A549 (cell line): ENCODE data around the gene GLS.

ENCODE experiments used
- CEBPB ChIP-seq, 2 experiments: fragments of >200 bp in 1 of 2; sonication (Bioruptor Twin) in 1 of 2; formaldehyde crosslinking in 1 of 2; IDR thresholded peaks; 2 replicates each; pipeline ENCODE4 v1.6.1; 2012 to 2016
- EP300 ChIP-seq, 2 experiments: fragments of >200 bp; sonication (Bioruptor Twin); formaldehyde crosslinking; IDR thresholded peaks; 2 replicates in 1 of 2; 3 replicates in 1 of 2; pipeline ENCODE4 v1.6.1; 2016 to 2017
- KDM1A ChIP-seq: fragments of 200-600 bp; sonication (generic); IDR thresholded peaks from 2 replicates; pipeline ENCODE4 v1.6.1; 2016; ENCODE audit warnings: low read depth, mild to moderate bottlenecking
- POLR2A ChIP-seq: IDR thresholded peaks from 2 replicates; pipeline ENCODE4 v1.6.1; 2012; ENCODE audit warnings: mild to moderate bottlenecking, low read length
- RCOR1 ChIP-seq: fragments of 150-350 bp; IDR thresholded peaks from 2 replicates; pipeline ENCODE4 v1.6.1; 2014; ENCODE audit warnings: antibody characterized with exemption, low read length, low read depth
- TF ChIP-seq, protein P1 (sequence below): fragments of >200 bp; sonication (Bioruptor Twin); formaldehyde crosslinking; IDR thresholded peaks from 3 replicates; pipeline ENCODE4 v1.5.1; 2016

DNA sequence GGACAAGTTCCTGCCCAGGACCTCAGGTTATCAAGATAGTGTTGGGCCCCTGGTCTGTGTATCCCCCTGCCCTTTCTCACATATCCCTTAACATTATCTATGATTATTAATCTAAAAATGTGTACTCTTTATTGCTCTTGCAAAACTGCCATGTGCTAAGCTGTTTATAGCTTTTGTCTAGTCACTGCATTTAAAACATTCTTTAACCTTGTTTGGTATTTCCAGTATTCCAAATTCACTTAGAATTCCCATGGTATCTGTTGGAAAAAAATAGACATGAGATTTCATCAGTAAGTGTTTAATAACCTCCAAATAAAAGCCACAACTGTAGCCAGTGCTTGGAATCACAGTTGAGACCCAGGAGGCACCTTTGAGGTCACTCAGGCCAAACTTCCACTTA is 16.2 kb upstream of the GLS start:
- TF ChIP-seq KDM1A (no peak), POLR2A (no peak), EP300 (IDR thresholded peaks at IDR 0.05) (no peak), CEBPB (IDR thresholded peaks at IDR 0.05) (no peak), RCOR1 (no peak)
- TF ChIP-seq, protein P1, sequence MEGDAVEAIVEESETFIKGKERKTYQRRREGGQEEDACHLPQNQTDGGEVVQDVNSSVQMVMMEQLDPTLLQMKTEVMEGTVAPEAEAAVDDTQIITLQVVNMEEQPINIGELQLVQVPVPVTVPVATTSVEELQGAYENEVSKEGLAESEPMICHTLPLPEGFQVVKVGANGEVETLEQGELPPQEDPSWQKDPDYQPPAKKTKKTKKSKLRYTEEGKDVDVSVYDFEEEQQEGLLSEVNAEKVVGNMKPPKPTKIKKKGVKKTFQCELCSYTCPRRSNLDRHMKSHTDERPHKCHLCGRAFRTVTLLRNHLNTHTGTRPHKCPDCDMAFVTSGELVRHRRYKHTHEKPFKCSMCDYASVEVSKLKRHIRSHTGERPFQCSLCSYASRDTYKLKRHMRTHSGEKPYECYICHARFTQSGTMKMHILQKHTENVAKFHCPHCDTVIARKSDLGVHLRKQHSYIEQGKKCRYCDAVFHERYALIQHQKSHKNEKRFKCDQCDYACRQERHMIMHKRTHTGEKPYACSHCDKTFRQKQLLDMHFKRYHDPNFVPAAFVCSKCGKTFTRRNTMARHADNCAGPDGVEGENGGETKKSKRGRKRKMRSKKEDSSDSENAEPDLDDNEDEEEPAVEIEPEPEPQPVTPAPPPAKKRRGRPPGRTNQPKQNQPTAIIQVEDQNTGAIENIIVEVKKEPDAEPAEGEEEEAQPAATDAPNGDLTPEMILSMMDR: no peak
